GM18858 (cell line): Measurements from ENCODE around the gene ABCG1.

ENCODE experiments used
- ATAC-seq: cut with Tn5 transposase; IDR thresholded peaks from one replicate; pipeline ENCODE4 v1.9.1; 2021; ENCODE audit not compliant: unreplicated experiment

The ABCG1 gene

GRCh38 chr21:42266971-42267556, 48.1 kb downstream of the ABCG1 start:
- no peak for ATAC-seq

GRCh38 chr21:42269386-42269785, 50.4 kb downstream of the ABCG1 start:
- ATAC-seq, result no peak

- no peak for ATAC-seq
These were observed 52.1 kb downstream of the ABCG1 start for GRCh38 chr21:42271065-42271464.

GRCh38 chr21:42272109-42272962, 53.4 kb downstream of the ABCG1 start:
- ATAC-seq, result no peak

GRCh38 chr21:42272984-42273600, 54.2 kb downstream of the ABCG1 start:
- no peak for ATAC-seq

GRCh38 chr21:42276076-42276475, 57.1 kb downstream of the ABCG1 start:
- ATAC-seq, result no peak

GRCh38 chr21:42276526-42277154, 57.7 kb downstream of the ABCG1 start:
- no peak for ATAC-seq

- ATAC-seq, result no peak
These were observed 58.7 kb downstream of the ABCG1 start for GRCh38 chr21:42277593-42277992.

- no peak for ATAC-seq
These were observed 59.7 kb downstream of the ABCG1 start for GRCh38 chr21:42278451-42279149.

- no peak for ATAC-seq
These were observed 60.5 kb downstream of the ABCG1 start for GRCh38 chr21:42279341-42279871.

GRCh38 chr21:42279888-42280287, 60.9 kb downstream of the ABCG1 start:
- no peak for ATAC-seq

GRCh38 chr21:42280356-42281180, 61.6 kb downstream of the ABCG1 start:
- no peak for ATAC-seq

- ATAC-seq, result no peak
These were observed 62.3 kb downstream of the ABCG1 start for GRCh38 chr21:42281181-42281680.

- no peak for ATAC-seq
These were observed 63.1 kb downstream of the ABCG1 start for GRCh38 chr21:42282021-42282420.

- ATAC-seq, result no peak
These were observed 63.8 kb downstream of the ABCG1 start for GRCh38 chr21:42282715-42283114.

GRCh38 chr21:42285569-42286245, 66.8 kb downstream of the ABCG1 start:
- ATAC-seq, result no peak

GRCh38 chr21:42286416-42286815, 67.5 kb downstream of the ABCG1 start:
- ATAC-seq, result no peak

- no peak for ATAC-seq
These were observed 68.5 kb downstream of the ABCG1 start for GRCh38 chr21:42287193-42288083.
